Activated T-cell treated with anti-CD3 and anti-CD28 coated beads, Interleukin-2, amount 50 U/mL, for 24 hours (primary cell): ENCODE data around the gene ADCY5.

Experiments used
- DNase-seq: peaks from one replicate; pipeline ENCODE4 v3.0.0-alpha.2; 2020
- H3K27ac Mint-ChIP-seq: 2 replicates; pipeline ENCODE4 v1.8.0; 2020; ENCODE audit warnings: mild to moderate bottlenecking, mixed read lengths
- H3K27me3 Mint-ChIP-seq: 2 replicates; pipeline ENCODE4 v1.8.0; 2020; ENCODE audit warnings: mixed read lengths
- H3K36me3 Mint-ChIP-seq: 2 replicates; pipeline ENCODE4 v1.8.0; 2020; ENCODE audit warnings: low read depth, mixed read lengths
- H3K4me1 Mint-ChIP-seq: 2 replicates; pipeline ENCODE4 v1.8.0; 2020; ENCODE audit warnings: low read depth, mixed read lengths
- H3K4me3 Mint-ChIP-seq: 2 replicates; pipeline ENCODE4 v1.8.0; 2020; ENCODE audit warnings: mild to moderate bottlenecking, moderate library complexity, mixed read lengths
- H3K9me3 Mint-ChIP-seq: 2 replicates; pipeline ENCODE4 v1.8.0; 2020; ENCODE audit warnings: mixed read lengths

Gene ADCY5

DNA sequence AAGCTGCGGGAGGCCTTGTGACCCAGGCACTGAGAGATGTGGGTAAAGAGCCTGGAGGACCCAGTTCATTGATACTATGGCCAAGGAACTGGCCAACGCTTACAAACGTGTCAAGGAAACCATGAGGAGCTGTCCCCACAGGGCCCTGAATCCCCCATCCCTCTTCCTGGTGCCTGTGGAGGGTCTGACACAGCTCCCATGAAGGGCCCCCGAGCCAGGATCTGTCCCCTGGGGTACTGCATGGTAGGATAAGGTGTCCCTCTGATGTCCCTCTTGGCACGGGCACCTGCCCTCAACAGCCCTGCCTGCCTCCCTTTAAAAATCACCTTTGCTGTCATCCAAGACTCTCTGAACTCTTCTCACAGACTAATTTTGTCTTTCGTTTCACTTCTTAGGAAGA, 122.4 kb downstream of the ADCY5 start:
- H3K36me3 Mint-ChIP-seq: no peaks in the 10 kb centered on the region
- DNase-seq: no peak
- H3K4me1 Mint-ChIP-seq: no peaks in the 10 kb centered on the region
- H3K27me3 Mint-ChIP-seq: peaks cover 12% of the 10 kb centered on the region
- H3K9me3 Mint-ChIP-seq: no peaks in the 10 kb centered on the region
- no peak overlapping the region for H3K27ac Mint-ChIP-seq
- no peak overlapping the region for H3K4me3 Mint-ChIP-seq

DNA sequence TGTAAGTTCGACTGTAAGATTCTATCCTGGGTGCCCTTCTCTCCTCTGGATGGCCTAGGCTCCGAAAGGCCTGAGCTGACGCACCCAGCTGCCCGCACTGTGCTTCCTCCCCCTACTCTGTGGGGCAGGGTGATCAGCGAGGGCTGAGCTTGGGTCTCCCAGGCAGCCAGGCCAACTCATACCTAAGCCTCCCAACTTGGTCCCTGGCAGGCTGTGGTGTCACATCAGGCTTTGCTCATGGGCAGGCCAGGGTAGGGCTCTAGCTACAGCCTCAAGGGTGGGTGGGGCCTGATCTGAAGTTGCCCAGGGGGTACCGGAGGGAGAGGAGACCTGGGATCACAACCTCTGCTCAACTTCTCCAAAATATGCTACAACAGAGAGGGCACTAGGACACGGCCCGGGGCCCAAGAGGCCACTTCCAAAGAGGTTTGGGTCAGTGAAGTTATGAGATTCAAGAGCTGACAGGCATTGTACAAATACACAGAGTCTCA, 123.1 kb downstream of the ADCY5 start:
- no peak overlapping the region for H3K4me3 Mint-ChIP-seq
- no peak for DNase-seq
- peaks cover 15% of the 10 kb centered on the region for H3K27me3 Mint-ChIP-seq
- H3K9me3 Mint-ChIP-seq: no peaks in the 10 kb centered on the region
- H3K36me3 Mint-ChIP-seq: no peaks in the 10 kb centered on the region
- no peak overlapping the region for H3K27ac Mint-ChIP-seq
- H3K4me1 Mint-ChIP-seq: no peaks in the 10 kb centered on the region

DNA sequence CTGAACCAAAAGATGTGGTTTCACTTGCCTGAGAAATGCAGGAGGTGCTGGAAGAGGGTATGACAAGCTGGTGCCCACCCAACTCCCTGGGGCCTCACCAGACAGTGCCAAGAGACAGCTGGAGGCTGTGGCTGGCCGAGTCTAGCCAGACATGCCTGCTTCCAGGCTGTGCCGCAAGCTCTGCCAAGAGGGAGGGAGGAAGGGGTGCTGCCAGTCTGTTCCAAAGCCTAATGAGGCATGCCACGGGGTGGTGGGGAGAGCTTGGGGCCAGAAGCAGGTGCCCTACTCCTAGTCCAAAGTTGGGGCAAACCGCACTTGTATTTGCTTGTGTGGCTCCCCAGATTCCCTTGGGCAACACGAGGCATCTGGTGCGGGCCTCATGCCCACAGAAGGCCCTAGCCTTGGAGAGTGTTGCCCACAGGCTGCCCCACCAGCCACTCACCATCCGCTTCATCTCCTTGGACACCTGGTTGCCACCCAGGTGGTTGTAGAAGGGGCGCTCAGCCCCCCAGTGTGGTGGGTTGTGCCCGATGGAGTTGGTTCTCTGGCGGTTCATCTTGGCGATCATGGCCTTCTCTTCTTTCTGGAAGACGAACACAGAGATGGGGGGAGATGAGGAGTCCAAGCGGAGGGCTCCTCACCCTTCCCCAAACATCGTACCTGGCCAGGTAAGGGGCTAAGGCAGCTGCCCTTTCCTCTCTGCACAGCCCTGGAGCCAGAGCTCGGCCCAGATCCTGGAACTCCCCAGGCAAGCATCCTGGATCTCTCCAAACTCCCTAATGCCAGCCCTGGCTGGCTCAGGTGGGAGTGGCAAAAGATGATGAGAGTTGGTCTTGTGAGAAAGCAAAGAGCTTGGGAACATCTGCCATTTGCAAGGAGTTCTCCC, 123.8 kb downstream of the ADCY5 start:
- Mint-ChIP-seq H3K36me3 (no peaks in the 10 kb centered on the region), H3K9me3 (no peaks in the 10 kb centered on the region), H3K27me3 (peaks cover 15% of the 10 kb centered on the region), H3K27ac (no peak overlapping the region), H3K4me1 (no peaks in the 10 kb centered on the region), H3K4me3 (no peak overlapping the region)
- no peak for DNase-seq

DNA sequence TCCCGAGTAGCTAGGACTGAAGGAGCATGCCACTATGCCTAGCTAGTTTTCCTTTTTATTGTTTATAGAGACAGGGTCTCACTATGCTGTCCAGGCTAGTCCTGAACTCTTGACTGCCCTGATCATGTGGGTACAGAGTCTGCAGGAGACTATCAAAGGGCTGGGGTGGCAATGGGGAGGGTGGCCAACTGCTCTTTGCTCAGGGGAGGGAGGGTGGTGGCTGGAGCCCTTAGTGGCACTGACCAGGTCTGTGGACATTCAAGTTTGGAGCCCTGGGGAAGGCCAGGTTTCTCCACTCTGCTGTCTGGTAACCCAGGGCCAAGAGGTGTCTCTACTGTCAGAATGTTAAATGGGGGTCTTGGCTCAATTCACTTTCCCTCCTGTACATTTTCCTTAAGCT, 125.1 kb downstream of the ADCY5 start:
- DNase-seq: no peak
- Mint-ChIP-seq H3K36me3 (no peaks in the 10 kb centered on the region), H3K27ac (no peak overlapping the region), H3K9me3 (no peaks in the 10 kb centered on the region), H3K4me1 (no peaks in the 10 kb centered on the region), H3K4me3 (no peak overlapping the region), H3K27me3 (peaks cover 14% of the 10 kb centered on the region)

DNA sequence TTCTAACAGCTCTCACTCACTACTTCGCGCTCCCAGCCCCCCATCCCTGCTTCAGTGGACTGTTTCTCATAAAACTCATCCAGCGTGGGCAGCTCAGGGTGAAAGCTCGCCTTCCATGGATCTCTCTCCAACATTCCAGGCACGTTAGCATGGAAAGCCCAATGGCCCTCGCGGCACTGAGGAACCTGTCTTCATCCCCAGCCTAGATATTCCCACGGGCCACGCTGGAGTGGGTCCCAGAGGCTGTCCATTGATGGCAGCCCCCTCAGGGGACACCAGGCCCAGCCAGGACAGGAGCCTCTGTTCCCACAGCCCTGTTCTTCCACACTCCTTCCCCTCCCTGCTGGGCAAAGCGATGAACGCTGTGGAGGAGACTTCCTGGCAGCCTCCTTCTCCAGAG, 126.0 kb downstream of the ADCY5 start:
- no peaks in the 10 kb centered on the region for H3K9me3 Mint-ChIP-seq
- no peak overlapping the region for H3K4me3 Mint-ChIP-seq
- H3K27ac Mint-ChIP-seq: no peak overlapping the region
- H3K36me3 Mint-ChIP-seq: no peaks in the 10 kb centered on the region
- H3K27me3 Mint-ChIP-seq: peaks cover 9% of the 10 kb centered on the region
- no peak for DNase-seq
- no peaks in the 10 kb centered on the region for H3K4me1 Mint-ChIP-seq

DNA sequence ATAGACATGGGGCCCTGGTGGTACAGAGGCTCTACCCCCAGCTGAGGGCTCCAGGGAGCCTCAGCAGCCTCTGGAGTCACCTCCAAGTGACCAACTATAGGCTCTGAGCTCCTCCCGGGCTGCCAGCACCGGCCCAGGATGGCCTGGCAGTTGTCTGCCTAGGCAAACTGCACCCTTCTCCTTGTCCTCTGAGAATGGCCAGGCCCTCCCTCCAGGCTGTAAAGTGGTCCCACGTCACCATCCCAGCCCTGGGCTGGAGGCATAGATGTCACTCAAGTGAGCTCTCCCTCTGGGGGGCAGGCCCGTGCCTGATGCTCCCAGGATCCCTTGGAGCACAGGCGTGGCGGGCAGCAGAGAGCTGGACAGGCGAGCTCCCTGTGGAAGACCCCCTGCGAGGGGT, 127.1 kb downstream of the ADCY5 start:
- Mint-ChIP-seq H3K27ac (no peak overlapping the region), H3K4me1 (no peaks in the 10 kb centered on the region), H3K36me3 (no peaks in the 10 kb centered on the region), H3K4me3 (no peak overlapping the region), H3K27me3 (peaks cover 6% of the 10 kb centered on the region), H3K9me3 (no peaks in the 10 kb centered on the region)
- no peak for DNase-seq

GRCh38 chr3:123320221-123320620, 128.7 kb downstream of the ADCY5 start:
- Mint-ChIP-seq H3K27me3 (peaks cover 11% of the 10 kb centered on the region), H3K9me3 (no peaks in the 10 kb centered on the region)

DNA sequence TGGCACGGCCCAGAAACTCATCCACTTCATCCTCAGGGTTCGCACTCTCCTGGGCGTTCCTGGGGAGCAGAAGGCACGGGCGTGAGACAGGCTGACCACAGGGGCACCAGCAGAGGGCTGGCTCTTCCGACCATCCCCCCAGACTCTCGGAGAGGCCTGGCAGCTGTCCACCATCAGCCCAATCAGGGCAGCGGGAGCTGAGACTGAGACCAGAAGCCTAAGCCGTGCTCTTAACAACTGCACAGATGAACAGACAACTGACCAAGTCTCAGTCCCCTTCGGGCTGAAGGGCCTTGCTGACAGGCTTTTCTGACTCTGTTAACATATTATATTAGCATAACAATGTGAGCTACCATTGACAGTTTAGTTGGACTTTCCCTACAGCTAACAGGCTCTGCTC, 129.1 kb downstream of the ADCY5 start:
- DNase-seq: no peak

More at GRCh38 chr3:123320221-123320620, 128.7 kb downstream of the ADCY5 start:
- no peak for DNase-seq
- H3K27ac Mint-ChIP-seq: no peak overlapping the region
- no peaks in the 10 kb centered on the region for H3K36me3 Mint-ChIP-seq
- no peaks in the 10 kb centered on the region for H3K4me1 Mint-ChIP-seq
- H3K4me3 Mint-ChIP-seq: no peak overlapping the region

DNA sequence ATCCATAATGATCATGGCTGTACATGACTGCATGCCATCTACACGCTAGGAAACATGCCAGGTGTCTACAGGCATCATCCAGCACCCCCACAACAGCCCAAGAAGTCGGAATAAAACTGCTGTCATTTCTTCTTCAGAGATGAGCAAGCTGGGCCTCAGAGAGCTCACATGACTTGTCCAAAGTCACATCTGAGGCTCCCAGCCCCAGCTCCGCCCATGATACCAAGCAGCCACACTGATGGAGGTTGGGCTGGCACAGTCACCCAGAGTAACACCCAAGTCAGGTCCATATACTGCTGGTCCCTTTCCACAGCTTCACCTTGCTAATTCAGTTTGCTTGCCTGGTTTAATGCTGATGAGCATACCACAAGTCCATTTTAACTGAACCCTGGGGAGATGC, 130.5 kb downstream of the ADCY5 start:
- no peak for DNase-seq
- H3K27me3 Mint-ChIP-seq: peaks cover 11% of the 10 kb centered on the region
- no peak overlapping the region for H3K27ac Mint-ChIP-seq
- H3K36me3 Mint-ChIP-seq: no peaks in the 10 kb centered on the region
- H3K4me3 Mint-ChIP-seq: no peak overlapping the region
- H3K4me1 Mint-ChIP-seq: no peaks in the 10 kb centered on the region
- H3K9me3 Mint-ChIP-seq: no peaks in the 10 kb centered on the region

More for the DNA sequence above, 129.1 kb downstream of the ADCY5 start:
- H3K27ac Mint-ChIP-seq: no peak overlapping the region
- peaks cover 11% of the 10 kb centered on the region for H3K27me3 Mint-ChIP-seq
- H3K4me3 Mint-ChIP-seq: no peak overlapping the region
- no peaks in the 10 kb centered on the region for H3K36me3 Mint-ChIP-seq
- no peaks in the 10 kb centered on the region for H3K4me1 Mint-ChIP-seq
- H3K9me3 Mint-ChIP-seq: no peaks in the 10 kb centered on the region

DNA sequence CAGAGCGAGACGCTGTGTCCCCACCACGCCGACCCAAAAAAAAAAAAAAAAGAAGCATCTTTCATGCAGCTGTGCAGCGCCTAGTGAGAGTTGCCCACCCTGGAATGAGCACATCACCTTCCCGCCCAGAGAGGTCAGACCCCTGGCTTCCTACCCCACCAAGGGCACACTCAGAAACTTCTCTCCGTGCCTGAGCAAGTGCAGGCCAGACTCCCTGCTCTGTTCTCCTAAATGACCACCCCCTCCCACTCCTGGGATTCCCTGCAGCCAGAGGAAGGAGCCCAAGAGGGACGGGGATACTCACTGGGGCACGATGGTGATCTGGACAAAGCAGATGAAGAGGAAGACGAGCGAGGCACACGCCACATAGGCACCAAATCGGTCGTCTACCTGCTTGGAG, 131.2 kb downstream of the ADCY5 start:
- no peak overlapping the region for H3K4me3 Mint-ChIP-seq
- DNase-seq: no peak
- H3K4me1 Mint-ChIP-seq: no peaks in the 10 kb centered on the region
- H3K27ac Mint-ChIP-seq: no peak overlapping the region
- no peaks in the 10 kb centered on the region for H3K36me3 Mint-ChIP-seq
- no peaks in the 10 kb centered on the region for H3K9me3 Mint-ChIP-seq
- H3K27me3 Mint-ChIP-seq: peaks cover 13% of the 10 kb centered on the region

GRCh38 chr3:123315271-123315595, 133.7 kb downstream of the ADCY5 start:
- no peaks in the 10 kb centered on the region for H3K4me1 Mint-ChIP-seq
- DNase-seq: no peak
- H3K27me3 Mint-ChIP-seq: peaks cover 10% of the 10 kb centered on the region
- H3K4me3 Mint-ChIP-seq: no peak overlapping the region
- no peaks in the 10 kb centered on the region for H3K36me3 Mint-ChIP-seq
- no peaks in the 10 kb centered on the region for H3K9me3 Mint-ChIP-seq
- H3K27ac Mint-ChIP-seq: no peak overlapping the region

DNA sequence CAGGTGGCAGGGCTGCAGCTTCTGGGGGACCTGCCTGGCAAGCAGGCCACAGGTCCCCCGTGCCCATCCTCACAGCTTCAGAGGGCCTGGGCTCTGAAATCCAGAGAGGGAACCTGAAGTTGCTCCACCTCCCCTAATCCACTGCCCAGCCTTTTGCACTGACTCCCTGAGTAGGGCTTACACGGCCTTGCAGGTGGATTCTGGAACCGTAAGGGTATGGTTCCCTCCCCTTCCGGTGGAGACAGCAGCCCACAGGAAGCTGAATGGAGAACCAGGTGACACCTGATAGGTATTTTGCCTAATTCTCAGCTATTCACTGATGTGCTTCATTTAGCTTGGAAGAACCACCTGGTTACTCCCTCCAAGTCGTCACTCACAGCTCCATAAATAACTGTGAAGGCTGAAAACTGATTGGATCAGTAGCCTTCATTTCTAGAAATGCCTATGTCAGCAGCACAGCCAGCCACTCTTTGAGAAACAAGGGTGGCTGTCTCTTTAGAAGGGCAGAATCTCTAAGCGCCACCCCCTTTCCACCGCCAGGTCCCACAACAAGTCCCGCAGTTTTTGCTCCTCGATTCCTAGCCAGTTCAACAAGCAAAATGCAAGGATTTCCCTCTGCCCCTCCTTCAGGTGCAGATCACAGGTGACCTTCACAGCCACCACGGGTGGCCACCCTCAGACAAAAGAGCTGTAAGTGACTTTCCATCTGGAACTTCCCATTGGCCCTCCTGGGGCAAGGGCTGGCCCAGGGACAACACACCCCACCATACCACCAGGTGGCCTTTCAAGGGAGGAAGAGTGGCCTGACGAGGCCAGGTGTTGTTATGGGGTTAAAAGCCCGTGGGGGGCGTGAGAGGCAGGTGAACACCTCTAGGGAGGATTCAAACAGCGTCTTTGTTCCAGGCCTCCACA, 134.3 kb downstream of the ADCY5 start:
- Mint-ChIP-seq H3K36me3 (no peaks in the 10 kb centered on the region), H3K9me3 (no peaks in the 10 kb centered on the region), H3K27me3 (peaks cover 10% of the 10 kb centered on the region), H3K4me1 (no peaks in the 10 kb centered on the region), H3K27ac (no peak overlapping the region), H3K4me3 (no peak overlapping the region)
- no peak for DNase-seq

DNA sequence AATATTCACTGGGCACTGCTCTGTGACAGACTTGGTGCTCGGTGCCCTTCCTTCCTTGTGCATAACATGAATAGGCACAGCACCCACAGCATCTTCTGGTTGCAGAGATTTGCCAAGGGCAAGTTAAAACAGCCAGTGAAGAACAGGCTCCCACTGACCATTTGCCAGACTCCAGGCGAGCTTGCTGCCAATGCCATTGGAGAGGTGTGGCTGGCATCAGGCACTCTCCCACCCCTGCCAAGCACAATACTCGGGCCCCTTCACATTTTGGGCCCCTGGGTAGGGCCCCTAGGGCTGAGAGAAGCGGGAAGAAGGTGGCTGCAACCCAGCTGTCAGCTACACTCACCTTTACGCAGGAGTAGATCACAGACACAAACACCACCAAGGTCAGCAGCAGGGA, 135.0 kb downstream of the ADCY5 start:
- Mint-ChIP-seq H3K27ac (no peak overlapping the region), H3K27me3 (peaks cover 10% of the 10 kb centered on the region)

GRCh38 chr3:123312331-123313265, 136.3 kb downstream of the ADCY5 start:
- no peaks in the 10 kb centered on the region for H3K4me1 Mint-ChIP-seq
- no peak overlapping the region for H3K27ac Mint-ChIP-seq
- H3K9me3 Mint-ChIP-seq: no peaks in the 10 kb centered on the region
- H3K4me3 Mint-ChIP-seq: no peak overlapping the region
- DNase-seq: no peak
- H3K36me3 Mint-ChIP-seq: no peaks in the 10 kb centered on the region
- peaks cover 9% of the 10 kb centered on the region for H3K27me3 Mint-ChIP-seq

More for the DNA sequence above, 135.0 kb downstream of the ADCY5 start:
- H3K36me3 Mint-ChIP-seq: no peaks in the 10 kb centered on the region
- no peaks in the 10 kb centered on the region for H3K4me1 Mint-ChIP-seq
- no peak overlapping the region for H3K4me3 Mint-ChIP-seq
- DNase-seq: no peak
- H3K9me3 Mint-ChIP-seq: no peaks in the 10 kb centered on the region
